ENCODE data around the gene CCDC187. TPM values are rescaled to one million over a fixed set of nuclear protein-coding genes. Genes with fewer than 3 reads are reported as not detected.

CCDC187 gene
- total RNA-seq, 2 experiments from 2014 or later = 0.07 TPM; not detected in 1

DNA sequence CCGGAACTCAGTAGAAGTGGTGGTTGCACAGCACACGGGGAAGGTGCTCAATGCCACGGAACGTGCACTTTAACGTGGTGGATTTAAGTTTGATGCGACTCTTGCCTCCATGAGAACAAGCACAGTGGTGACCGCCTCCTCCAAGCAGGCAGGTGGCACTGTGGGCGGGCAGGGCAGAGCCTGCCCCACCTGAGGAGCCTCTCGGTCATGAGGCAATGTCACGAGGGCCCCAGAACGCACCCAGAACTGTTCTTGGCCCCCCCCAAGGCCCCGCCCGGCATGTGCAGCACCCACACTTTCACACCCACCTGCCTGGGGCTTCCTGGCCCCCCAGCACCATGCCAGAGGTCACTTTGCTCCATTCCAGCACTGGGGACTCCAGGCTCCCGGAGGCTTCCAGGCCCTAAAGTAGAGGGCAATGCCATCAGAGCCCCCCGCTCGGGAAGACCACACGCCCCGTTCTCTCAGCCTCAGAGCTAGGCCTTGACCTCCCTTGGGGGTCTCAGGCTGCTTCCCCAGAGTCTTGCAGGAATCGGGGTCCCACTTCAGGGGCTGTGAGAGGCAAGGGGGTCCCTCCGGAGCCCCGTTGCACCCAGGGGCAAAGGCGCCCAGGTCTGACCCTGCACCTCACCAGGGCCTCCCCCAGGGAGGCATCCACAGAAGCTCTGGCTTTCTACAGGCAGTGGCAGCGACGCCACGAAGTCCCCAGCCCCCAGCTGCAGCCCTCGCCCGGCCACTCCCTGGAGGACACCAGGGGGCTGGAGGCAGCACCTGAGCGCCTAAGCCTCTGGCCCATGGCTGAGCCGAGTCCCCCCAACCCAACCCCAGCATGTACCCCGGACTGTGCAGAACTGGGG lies 14.0 kb downstream of the CCDC187 start:
- Mint-ChIP-seq H3K4me1 (ENCODE audit: low read depth) (no peaks in the 10 kb centered on the region), H3K36me3 (ENCODE audit: low read depth) (no peaks in the 10 kb centered on the region), H3K9me3 (no peaks in the 10 kb centered on the region), H3K27me3 (no peaks in the 10 kb centered on the region), H3K4me3 (no peak overlapping the region), H3K27ac (no peak overlapping the region)
- intact Hi-C loops (cut with micrococcal nuclease) = no loop called here
- no peak for DNase-seq
- POLR2A ChIA-PET = no interaction called here
- no peak for ATAC-seq
- CTCF ChIA-PET = no interaction called here
- TF ChIP-seq, protein P1, sequence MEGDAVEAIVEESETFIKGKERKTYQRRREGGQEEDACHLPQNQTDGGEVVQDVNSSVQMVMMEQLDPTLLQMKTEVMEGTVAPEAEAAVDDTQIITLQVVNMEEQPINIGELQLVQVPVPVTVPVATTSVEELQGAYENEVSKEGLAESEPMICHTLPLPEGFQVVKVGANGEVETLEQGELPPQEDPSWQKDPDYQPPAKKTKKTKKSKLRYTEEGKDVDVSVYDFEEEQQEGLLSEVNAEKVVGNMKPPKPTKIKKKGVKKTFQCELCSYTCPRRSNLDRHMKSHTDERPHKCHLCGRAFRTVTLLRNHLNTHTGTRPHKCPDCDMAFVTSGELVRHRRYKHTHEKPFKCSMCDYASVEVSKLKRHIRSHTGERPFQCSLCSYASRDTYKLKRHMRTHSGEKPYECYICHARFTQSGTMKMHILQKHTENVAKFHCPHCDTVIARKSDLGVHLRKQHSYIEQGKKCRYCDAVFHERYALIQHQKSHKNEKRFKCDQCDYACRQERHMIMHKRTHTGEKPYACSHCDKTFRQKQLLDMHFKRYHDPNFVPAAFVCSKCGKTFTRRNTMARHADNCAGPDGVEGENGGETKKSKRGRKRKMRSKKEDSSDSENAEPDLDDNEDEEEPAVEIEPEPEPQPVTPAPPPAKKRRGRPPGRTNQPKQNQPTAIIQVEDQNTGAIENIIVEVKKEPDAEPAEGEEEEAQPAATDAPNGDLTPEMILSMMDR (IDR thresholded peaks at IDR 0.05) = no peak

DNA sequence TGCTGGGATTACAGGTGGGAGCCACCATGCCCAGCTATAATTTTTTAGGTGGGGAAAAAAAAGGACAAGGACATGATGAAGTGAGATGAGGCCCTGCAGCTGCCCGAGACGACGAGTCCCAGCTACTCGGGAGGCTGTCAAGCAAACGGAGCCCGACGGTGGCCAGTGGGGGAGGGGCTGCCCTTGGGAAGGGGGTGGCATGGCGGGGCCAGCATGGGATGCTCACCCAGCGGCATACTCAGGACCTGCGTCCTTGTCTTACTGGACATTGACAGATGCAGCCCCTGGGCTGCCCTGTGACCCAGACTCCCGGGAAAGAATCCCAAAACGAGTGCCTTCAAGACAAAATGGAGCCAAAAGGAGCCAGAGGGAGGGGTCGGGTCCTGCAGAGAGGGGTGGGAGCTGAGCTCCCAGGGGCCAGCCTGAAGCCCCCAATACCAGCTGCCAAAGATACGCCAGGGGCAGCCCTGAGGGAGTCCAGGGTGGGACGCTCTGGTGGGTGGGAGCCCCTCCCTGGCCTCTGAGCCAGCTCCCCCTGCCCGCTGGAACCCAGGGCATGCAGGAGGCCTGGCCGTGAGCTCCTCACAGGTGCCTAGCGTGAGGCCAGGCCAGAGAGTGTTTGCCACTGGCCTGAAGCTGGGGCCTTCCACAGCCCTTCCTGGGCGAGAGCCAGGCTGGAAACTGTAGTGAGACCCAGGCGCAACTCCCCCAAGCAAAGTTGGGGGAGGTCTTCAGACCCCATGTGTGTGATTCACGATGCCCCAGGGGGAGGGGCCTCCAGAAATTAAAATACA lies 15.7 kb downstream of the CCDC187 start:
- no peak for DNase-seq
- no peak for ATAC-seq
- H3K4me1 Mint-ChIP-seq (ENCODE audit: low read depth) = peaks cover 3% of the 10 kb centered on the region
- no peaks in the 10 kb centered on the region for H3K36me3 Mint-ChIP-seq (ENCODE audit: low read depth)
- no peak overlapping the region for H3K27ac Mint-ChIP-seq
- H3K4me3 Mint-ChIP-seq = no peak overlapping the region
- H3K9me3 Mint-ChIP-seq = no peaks in the 10 kb centered on the region
- POLR2A ChIA-PET = no interaction called here
- H3K27me3 Mint-ChIP-seq = no peaks in the 10 kb centered on the region
- TF ChIP-seq, protein P1 (IDR thresholded peaks at IDR 0.05) = no peak
- intact Hi-C loops (cut with micrococcal nuclease) = no loop called here
- CTCF ChIA-PET = no interaction called here

DNA sequence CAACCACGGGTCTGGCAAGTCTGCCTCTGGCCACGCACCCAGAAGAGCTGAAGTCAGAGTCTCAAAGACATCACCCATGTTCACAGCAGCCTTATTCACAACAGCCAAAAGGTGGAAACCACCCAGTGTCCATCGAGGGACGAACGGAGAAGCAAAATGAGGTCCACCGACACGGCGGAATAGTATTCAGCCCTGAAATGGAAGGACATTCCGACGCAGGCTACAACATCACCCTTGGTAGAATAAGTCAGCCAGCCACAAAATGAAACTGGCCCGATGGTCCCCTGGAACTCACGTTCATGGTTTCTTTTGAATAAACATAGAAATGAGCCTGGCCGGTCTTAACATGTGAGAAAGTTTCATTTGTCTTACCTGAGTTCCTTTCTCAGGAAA lies 16.9 kb downstream of the CCDC187 start:
- TF ChIP-seq, protein P1 (IDR thresholded peaks at IDR 0.05) = no peak
- Mint-ChIP-seq H3K9me3 (no peaks in the 10 kb centered on the region), H3K4me3 (no peak overlapping the region), H3K4me1 (ENCODE audit: low read depth) (peaks cover 3% of the 10 kb centered on the region), H3K27me3 (no peaks in the 10 kb centered on the region), H3K27ac (no peak overlapping the region), H3K36me3 (ENCODE audit: low read depth) (no peaks in the 10 kb centered on the region)
- ATAC-seq = no peak
- DNase-seq = no peak
- ChIA-PET POLR2A (no interaction called here), CTCF (no interaction called here)
- intact Hi-C loops (cut with micrococcal nuclease) = no loop called here

DNA sequence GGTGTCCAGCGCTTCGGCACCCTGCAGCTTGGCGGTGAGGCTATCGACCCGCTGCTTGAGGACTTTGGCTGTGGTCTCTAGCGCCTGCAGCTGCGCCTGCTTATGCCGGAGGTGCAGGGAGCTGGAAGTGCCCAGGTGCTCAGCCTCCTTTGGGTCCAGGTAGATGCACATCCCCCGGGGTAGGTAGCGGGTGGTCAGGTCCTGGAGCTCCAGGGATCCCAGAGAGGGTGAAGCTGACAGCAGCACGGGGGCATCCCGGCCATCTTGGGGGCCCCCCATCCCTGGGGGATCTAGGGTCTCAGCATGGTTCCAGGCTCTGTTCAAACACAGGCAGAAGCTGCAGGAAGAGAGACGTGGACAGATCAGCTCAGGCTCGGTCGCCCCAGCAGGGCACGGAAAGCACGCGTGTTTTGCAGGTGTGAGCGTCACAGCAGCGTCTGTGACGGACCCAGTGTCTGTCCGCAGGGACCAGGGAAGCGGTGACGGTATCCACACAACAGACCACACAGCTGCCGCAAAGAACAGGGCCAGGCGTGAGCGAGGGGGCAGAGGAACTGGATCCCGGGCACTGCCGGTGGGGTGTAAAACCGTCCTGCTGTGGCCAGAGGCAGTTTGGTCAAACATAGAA lies 17.4 kb downstream of the CCDC187 start:
- DNase-seq = no peak
- no peaks in the 10 kb centered on the region for H3K36me3 Mint-ChIP-seq (ENCODE audit: low read depth)
- no peak for ATAC-seq
- H3K27ac Mint-ChIP-seq = no peak overlapping the region
- no peaks in the 10 kb centered on the region for H3K27me3 Mint-ChIP-seq
- CTCF ChIA-PET = no interaction called here
- no peak overlapping the region for H3K4me3 Mint-ChIP-seq
- intact Hi-C loops (cut with micrococcal nuclease) = no loop called here
- H3K4me1 Mint-ChIP-seq (ENCODE audit: low read depth) = peaks cover 3% of the 10 kb centered on the region
- no peaks in the 10 kb centered on the region for H3K9me3 Mint-ChIP-seq
- TF ChIP-seq, protein P1 (IDR thresholded peaks at IDR 0.05) = no peak
- POLR2A ChIA-PET = no interaction called here
